Type B pancreatic cell (in vitro differentiated cells): Measurements from ENCODE around the gene NEDD9. TPM values are rescaled to one million over a fixed set of nuclear protein-coding genes. Genes with fewer than 3 reads are reported as not detected.
A peak's percentile ranks its signal among the peaks of the same experiment; 100 is the strongest.

ENCODE experiments used
- DNase-seq: peaks from one replicate; pipeline ENCODE4 v3.0.0; 2021; ENCODE audit warnings: mixed read lengths; ENCODE audit not compliant: unreplicated experiment; ENCODE audit errors: extremely low spot score
- H3K27ac Mint-ChIP-seq: 2 replicates; pipeline ENCODE4 v1.8.0; 2021; ENCODE audit warnings: mild to moderate bottlenecking, mixed read lengths
- H3K27me3 Mint-ChIP-seq: 2 replicates; pipeline ENCODE4 v1.8.0; 2021; ENCODE audit warnings: mixed read lengths
- H3K36me3 Mint-ChIP-seq: 2 replicates; pipeline ENCODE4 v1.8.0; 2021; ENCODE audit warnings: mixed read lengths
- H3K4me1 Mint-ChIP-seq: one replicate; pipeline ENCODE4 v1.8.0; 2021; ENCODE audit warnings: mixed read lengths; ENCODE audit not compliant: unreplicated experiment
- H3K4me3 Mint-ChIP-seq: 2 replicates; pipeline ENCODE4 v1.8.0; 2021; ENCODE audit warnings: mild to moderate bottlenecking, mixed read lengths
- H3K9me3 Mint-ChIP-seq: 2 replicates; pipeline ENCODE4 v1.8.0; 2021; ENCODE audit warnings: mixed read lengths
- CTCF ChIP-seq: fragments of 200-600 bp; sonication (generic); conservative IDR thresholded peaks from 2 replicates; pipeline ENCODE4 v1.5.0; 2021; ENCODE audit warnings: antibody characterized with exemption, mild to moderate bottlenecking
- total RNA-seq: library from RNA; stranded (reverse); gene quantifications from 2 replicates; pipeline ENCODE4 v1.2.1, GENCODE V29; 2021; ENCODE audit warnings: low replicate concordance

Gene NEDD9
- total RNA-seq, 1 donor from 2014 or later: 21.3 TPM

- DNase-seq: no peak
- Mint-ChIP-seq H3K9me3 (peaks cover 3% of the 10 kb centered on the region), H3K27me3 (no peaks in the 10 kb centered on the region), H3K4me1 (peaks cover 49% of the 10 kb centered on the region), H3K36me3 (peaks cover 39% of the 10 kb centered on the region), H3K27ac (peak overlapping the region; percentile 89), H3K4me3 (no peak overlapping the region)
- no peak for TF ChIP-seq CTCF
Measured at GRCh38 chr6:11204005-11204399, 28.5 kb downstream of the NEDD9 start.

DNA sequence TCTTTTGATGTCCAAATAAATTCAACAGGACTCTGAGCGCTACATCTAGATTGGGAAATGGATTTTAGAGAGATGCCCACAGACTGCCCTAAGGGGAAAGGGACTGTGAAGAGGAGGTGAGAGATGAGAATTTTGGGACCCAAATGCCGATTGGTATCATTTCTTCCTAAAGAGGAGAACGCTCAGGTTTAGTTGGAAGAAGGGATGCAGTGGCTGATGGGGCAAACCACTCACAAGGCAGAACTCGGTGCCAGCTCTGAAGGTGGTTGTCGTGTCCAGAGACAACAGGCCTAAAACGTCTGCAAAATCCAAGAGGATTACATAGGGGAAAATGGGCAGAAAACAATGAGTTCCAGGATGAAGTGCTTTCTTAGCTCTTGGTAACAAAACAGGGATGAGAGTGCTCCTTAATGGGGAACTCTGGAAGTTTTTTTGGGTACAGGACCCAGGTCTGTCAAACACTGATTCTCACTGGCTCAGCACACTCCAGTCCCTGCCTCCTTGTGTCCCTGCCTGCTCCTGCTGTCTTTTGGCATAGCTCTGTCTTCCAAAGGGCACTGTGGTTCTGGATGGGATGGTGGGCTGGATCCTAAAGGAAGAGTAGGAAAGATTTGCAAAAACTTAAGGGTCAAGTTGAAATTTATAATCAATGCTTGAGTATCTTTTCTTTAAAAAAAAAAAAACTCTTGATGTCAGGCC is 29.0 kb downstream of the NEDD9 start:
- Mint-ChIP-seq H3K36me3 (peaks cover 44% of the 10 kb centered on the region), H3K4me3 (peak overlapping the region; percentile 67), H3K27ac (peak overlapping the region; percentile 89), H3K27me3 (no peaks in the 10 kb centered on the region), H3K4me1 (peaks cover 49% of the 10 kb centered on the region), H3K9me3 (peaks cover 3% of the 10 kb centered on the region)
- DNase-seq: no peak
- no peak for TF ChIP-seq CTCF

- no peak for TF ChIP-seq CTCF
- Mint-ChIP-seq H3K27ac (peak overlapping the region; percentile 89), H3K27me3 (no peaks in the 10 kb centered on the region), H3K9me3 (peaks cover 3% of the 10 kb centered on the region), H3K4me1 (peaks cover 52% of the 10 kb centered on the region), H3K36me3 (peaks cover 47% of the 10 kb centered on the region), H3K4me3 (peak overlapping the region; percentile 67)
- no peak for DNase-seq
Measured at GRCh38 chr6:11202513-11203305, 29.8 kb downstream of the NEDD9 start.

- H3K27ac Mint-ChIP-seq: peak overlapping the region; percentile 89
- H3K9me3 Mint-ChIP-seq: peaks cover 3% of the 10 kb centered on the region
- H3K36me3 Mint-ChIP-seq: peaks cover 44% of the 10 kb centered on the region
- DNase-seq: no peak
- peaks cover 52% of the 10 kb centered on the region for H3K4me1 Mint-ChIP-seq
- no peak overlapping the region for H3K4me3 Mint-ChIP-seq
- no peaks in the 10 kb centered on the region for H3K27me3 Mint-ChIP-seq
- TF ChIP-seq CTCF: no peak
Measured at GRCh38 chr6:11201772-11202512, 30.5 kb downstream of the NEDD9 start.

DNA sequence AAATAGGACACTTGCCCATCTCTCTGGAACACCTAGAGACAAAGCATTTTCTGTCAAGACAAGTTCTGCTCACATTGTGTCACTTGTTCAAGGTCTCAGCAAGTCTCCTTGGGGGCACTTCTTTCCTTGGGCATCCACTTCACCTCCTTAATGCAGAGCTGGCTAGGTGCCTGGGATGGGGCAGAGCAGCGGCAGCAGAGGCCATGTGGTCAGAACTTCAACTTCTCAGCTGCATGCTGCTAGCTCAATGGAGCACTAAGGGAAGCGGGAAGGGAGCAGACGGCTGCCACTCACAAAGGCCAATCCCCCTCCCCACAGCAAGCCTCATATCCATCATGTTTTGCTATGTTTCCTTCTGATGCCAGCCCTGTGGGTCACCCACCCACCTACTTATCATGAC is 31.5 kb downstream of the NEDD9 start:
- Mint-ChIP-seq H3K9me3 (peaks cover 3% of the 10 kb centered on the region), H3K4me3 (no peak overlapping the region)

More for the DNA sequence above, 31.5 kb downstream of the NEDD9 start:
- no peak for TF ChIP-seq CTCF
- Mint-ChIP-seq H3K4me1 (peaks cover 52% of the 10 kb centered on the region), H3K27me3 (no peaks in the 10 kb centered on the region), H3K27ac (no peak overlapping the region), H3K36me3 (peaks cover 41% of the 10 kb centered on the region)
- DNase-seq: no peak
